Fibroblast of the aortic adventitia (primary cell): Measurements from ENCODE around the gene SETD5. TPM values are rescaled to one million over a fixed set of nuclear protein-coding genes. Genes with fewer than 3 reads are reported as not detected.

ENCODE experiments used
- DNase-seq: peaks from one replicate; pipeline ENCODE4 v3.0.0-alpha.2; 2010; ENCODE audit warnings: low read depth
- H3K4me3 ChIP-seq: 2 replicates; pipeline ENCODE4 v1.5.1; 2011; ENCODE audit warnings: low read depth, mild to moderate bottlenecking, control low read depth, low read length, moderate library complexity
- CTCF ChIP-seq: IDR thresholded peaks from 2 replicates; pipeline ENCODE4 v1.5.1; 2011; ENCODE audit warnings: mild to moderate bottlenecking, low read length, control low read depth, inconsistent platforms; ENCODE audit not compliant: insufficient read depth
- total RNA-seq: library from RNA; depleted of rRNA; stranded (reverse); fragments of >200 nt; gene quantifications from 2 replicates; pipeline ENCODE4 v1.2.3, GENCODE V29; 2012; ENCODE audit warnings: low replicate concordance

SETD5 gene
- total RNA-seq, 1 donor: 80.2 TPM

DNA sequence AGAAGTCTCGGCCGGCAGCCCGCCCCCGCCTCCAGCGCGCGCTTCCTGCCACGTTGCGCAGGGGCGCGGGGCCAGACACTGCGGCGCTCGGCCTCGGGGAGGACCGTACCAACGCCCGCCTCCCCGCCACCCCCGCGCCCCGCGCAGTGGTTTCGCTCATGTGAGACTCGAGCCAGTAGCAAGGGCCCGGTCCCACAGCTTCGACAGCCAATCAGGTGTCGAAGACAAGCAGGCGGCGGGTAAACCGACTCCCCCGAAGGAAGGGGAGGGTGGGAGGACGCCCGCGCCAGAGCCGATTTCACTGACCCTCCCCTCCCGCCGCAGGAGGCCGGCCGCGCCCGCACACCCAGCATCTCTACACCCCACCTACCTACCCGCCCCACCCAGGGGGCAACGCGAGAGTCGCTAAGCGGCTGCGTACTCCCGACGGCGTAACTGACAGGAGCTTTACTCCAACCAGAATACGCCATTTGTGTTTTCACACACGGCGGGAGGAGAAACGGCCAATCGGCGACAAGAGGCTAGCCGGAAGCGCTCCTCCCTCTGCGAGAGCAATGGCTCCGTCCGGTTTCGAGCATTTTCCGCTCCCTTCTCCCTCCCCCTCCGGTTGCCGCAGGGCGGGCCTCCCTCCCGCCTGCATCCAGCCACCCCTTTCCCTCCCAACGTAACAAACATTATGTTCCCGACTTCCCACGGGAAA lies 633 bp upstream of the SETD5 start:
- DNase-seq: peak; percentile 100
- no peak for TF ChIP-seq CTCF
- H3K4me3 ChIP-seq: peak overlapping the region; percentile 85

DNA sequence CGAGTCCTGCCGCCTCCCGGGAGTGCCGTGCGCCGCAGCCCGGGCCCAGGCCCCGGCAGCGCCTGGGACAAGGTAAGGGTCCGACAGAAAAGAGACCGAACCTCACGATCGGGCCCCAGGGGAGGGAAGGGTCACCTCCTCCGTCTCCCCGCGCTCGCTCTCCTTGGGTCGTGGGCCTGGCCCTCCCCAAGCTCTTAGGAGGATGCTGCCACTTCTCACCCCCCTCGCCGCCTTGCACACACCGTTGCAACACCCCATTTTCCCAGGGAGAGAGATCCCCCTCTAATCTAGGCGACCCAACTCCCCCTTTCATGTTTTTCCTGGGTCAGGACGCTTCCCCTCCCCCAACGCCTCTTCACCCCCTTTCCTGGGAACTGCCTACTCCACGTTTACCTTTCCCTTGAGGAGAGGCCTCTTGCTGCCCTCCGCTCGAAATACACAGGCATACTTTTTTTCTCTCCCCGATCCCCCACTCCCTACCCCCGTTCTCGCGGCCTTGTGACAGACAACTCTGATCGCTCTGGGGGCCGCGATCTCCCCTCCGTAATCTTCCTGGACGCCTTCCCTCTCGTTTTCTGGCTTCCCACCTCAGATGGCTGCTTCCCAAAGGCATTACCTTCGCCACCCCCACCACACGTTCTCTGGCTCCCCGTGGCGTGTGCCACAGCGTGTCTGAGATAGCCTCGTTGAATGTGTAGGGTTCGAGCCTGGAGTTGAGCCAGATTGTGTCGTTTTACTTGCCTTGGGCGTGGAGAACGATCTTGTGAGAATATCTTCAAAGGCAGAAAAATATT lies 688 bp downstream of the SETD5 start:
- H3K4me3 ChIP-seq: peak overlapping the region; percentile 99
- DNase-seq: peak; percentile 57
- no peak for TF ChIP-seq CTCF

GRCh38 chr3:9398700-9399336 lies 1.4 kb downstream of the SETD5 start:
- TF ChIP-seq CTCF: no peak
- DNase-seq: peak; percentile 51

GRCh38 chr3:9399337-9399703 lies 1.9 kb downstream of the SETD5 start:
- TF ChIP-seq CTCF: no peak
- H3K4me3 ChIP-seq: peak overlapping the region; percentile 99
- peak; percentile 47 for DNase-seq

More at GRCh38 chr3:9398700-9399336, 1.4 kb downstream of the SETD5 start:
- H3K4me3 ChIP-seq: peak overlapping the region; percentile 99

DNA sequence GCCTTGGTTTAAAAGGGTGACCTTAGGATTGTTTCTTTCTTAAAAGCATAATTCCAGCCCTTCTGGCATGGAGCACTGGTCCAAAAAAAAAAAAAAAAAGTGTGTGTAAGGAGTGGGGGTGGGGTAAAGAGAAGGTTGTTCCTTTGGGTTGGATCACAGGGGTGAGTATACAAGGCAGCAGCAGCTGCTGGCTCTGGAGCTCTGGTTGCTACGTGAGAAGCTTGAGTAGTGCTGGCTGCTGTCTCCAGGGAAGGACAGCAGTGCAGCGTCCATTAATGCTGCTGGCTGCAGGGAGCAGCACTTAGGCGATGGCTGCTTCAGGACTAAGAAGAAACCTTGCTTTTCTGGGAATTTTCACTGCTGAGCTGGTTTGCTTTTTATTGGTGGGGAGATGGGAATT lies 2.3 kb downstream of the SETD5 start:
- TF ChIP-seq CTCF: peak; percentile 31
- peak; percentile 95 for DNase-seq
- peak overlapping the region; percentile 99 for H3K4me3 ChIP-seq

DNA sequence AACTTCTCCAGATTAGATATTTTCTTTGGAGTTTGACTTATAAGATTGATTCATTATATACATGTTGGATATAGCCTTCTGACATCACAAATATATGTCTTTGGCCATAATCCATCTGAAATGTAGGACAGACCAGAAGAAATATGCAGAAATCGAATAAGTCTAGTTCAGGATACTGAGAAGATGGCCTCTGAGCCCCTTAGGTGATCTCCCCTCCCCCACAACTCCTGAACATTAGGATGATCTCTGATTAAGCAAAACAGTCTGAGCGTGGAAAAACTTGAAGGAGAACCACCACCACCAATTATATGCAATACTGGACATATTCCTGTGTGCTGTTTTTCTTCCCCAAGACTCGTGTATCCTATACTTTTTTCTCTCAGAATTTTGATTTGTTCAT lies 3.2 kb downstream of the SETD5 start:
- DNase-seq: no peak
- peak overlapping the region; percentile 44 for H3K4me3 ChIP-seq
- TF ChIP-seq CTCF: no peak
